CD4-positive, alpha-beta T cell (primary cell): ENCODE data around the gene CDK14. TPM values are rescaled to one million over a fixed set of nuclear protein-coding genes. Genes with fewer than 3 reads are reported as not detected.

Experiments used
- ATAC-seq: fragments of 200-7000 bp; cut with Tn5 transposase; one replicate; pipeline ENCODE4 v1.10.0; 2022; ENCODE audit warnings: mild to moderate bottlenecking; ENCODE audit not compliant: poor library complexity
- CTCF ChIA-PET: fragments of 350-600 bp; sonication (Branson Sonifier 250); formaldehyde crosslinking; loops from one replicate; lab custom pipeline; 2021; ENCODE audit warnings: antibody characterized with exemption, inconsistent platforms; lab: Charles Lee
- POLR2A ChIA-PET: fragments of 350-600 bp; sonication (Branson Sonifier 250); formaldehyde crosslinking; loops from one replicate; lab custom pipeline; 2021; ENCODE audit warnings: antibody characterized with exemption, inconsistent platforms; lab: Charles Lee
- DNase-seq, 14 experiments: peaks; one replicate each; pipeline ENCODE4 v3.0.0-alpha.2; 2013 to 2020; ENCODE audit warnings: mixed read lengths in 2 of 14
- H3K27ac ChIP-seq, 2 donors: one replicate each; pipeline versions ENCODE4 v1.5.1 to v1.7.0; 2013; ENCODE audit warnings: low read length in 2 of 2, low read depth in 1 of 2, mild to moderate bottlenecking in 1 of 2
- H3K27me3 ChIP-seq, 2 experiments: 1 replicate in 1 of 2; 2 replicates in 1 of 2; pipeline versions ENCODE4 v1.6.1 to v1.7.0; 2013; ENCODE audit warnings: low read length in 2 of 2, control low read depth in 1 of 2, mild to moderate bottlenecking in 1 of 2, moderate library complexity in 1 of 2; ENCODE audit not compliant: insufficient read depth in 2 of 2, control insufficient read depth in 1 of 2
- H3K36me3 ChIP-seq: one replicate; pipeline ENCODE4 v1.6.1; 2013; ENCODE audit warnings: low read length, control low read depth; ENCODE audit not compliant: insufficient read depth
- H3K4me1 ChIP-seq: one replicate; pipeline ENCODE4 v1.6.1; 2013; ENCODE audit warnings: low read length, control low read depth; ENCODE audit not compliant: insufficient read depth
- H3K4me3 ChIP-seq: one replicate; pipeline ENCODE4 v1.5.1; 2013; ENCODE audit warnings: mild to moderate bottlenecking, low read length, moderate library complexity
- H3K9me3 ChIP-seq, 2 experiments: 1 replicate in 1 of 2; 2 replicates in 1 of 2; pipeline versions ENCODE4 v1.6.1 to v1.7.0; 2013; ENCODE audit warnings: low read length in 2 of 2, mild to moderate bottlenecking in 2 of 2, control low read depth in 1 of 2, moderate library complexity in 1 of 2; ENCODE audit not compliant: control insufficient read depth in 1 of 2, insufficient read depth in 1 of 2
- H3K27ac Mint-ChIP-seq: one replicate; pipeline ENCODE4 v1.8.0; 2020; ENCODE audit warnings: mixed read lengths
- H3K27me3 Mint-ChIP-seq: one replicate; pipeline ENCODE4 v1.8.0; 2021; ENCODE audit warnings: mixed read lengths
- H3K36me3 Mint-ChIP-seq: one replicate; pipeline ENCODE4 v1.8.0; 2021; ENCODE audit warnings: low read depth, mixed read lengths
- H3K4me1 Mint-ChIP-seq: one replicate; pipeline ENCODE4 v1.8.0; 2021; ENCODE audit warnings: low read depth, mixed read lengths
- H3K4me3 Mint-ChIP-seq: one replicate; pipeline ENCODE4 v1.8.0; 2020; ENCODE audit warnings: mild to moderate bottlenecking, mixed read lengths
- H3K9me3 Mint-ChIP-seq: one replicate; pipeline ENCODE4 v1.8.0; 2020; ENCODE audit warnings: mixed read lengths
- CTCF ChIP-seq: fragments of 200-600 bp; IDR thresholded peaks from one replicate; pipeline ENCODE4 v1.8.0; 2022; ENCODE audit warnings: antibody characterized with exemption, mild to moderate bottlenecking
- intact Hi-C, 2 experiments: fragments of 100-400 bp; cut with DNase I in 1 of 2; cut with micrococcal nuclease in 1 of 2; formaldehyde crosslinking; loops; one replicate each; pipeline versions ENCODE4 v1.15.1 to v1.9.0; 2023 to 2025; cut with DNase I, micrococcal nuclease
- total RNA-seq, 174 experiments: library from RNA in 2 of 174; stranded (reverse) in 2 of 174; gene quantifications; one replicate each; pipeline ENCODE4 v1.2.3 and lab custom pipeline; 2021 to 2026

CDK14 gene
- total RNA-seq, 2 experiments from 2014 or later: 0.45 to 0.47 TPM

- CTCF ChIA-PET: no interaction called here
- H3K27me3 ChIP-seq: no peaks in the 10 kb centered on the region
- no peak overlapping the region for H3K27ac ChIP-seq
- TF ChIP-seq CTCF: no peak
- DNase-seq (no peak), ATAC-seq (no peak)
- no peaks in the 10 kb centered on the region for H3K36me3 ChIP-seq
- H3K27ac Mint-ChIP-seq: no peak overlapping the region
- H3K36me3 Mint-ChIP-seq: no peaks in the 10 kb centered on the region
- H3K4me1 Mint-ChIP-seq: no peaks in the 10 kb centered on the region
- H3K4me1 ChIP-seq: no peaks in the 10 kb centered on the region
- H3K4me3 Mint-ChIP-seq: no peak overlapping the region
- no peaks in the 10 kb centered on the region for H3K9me3 Mint-ChIP-seq
- intact Hi-C loops: no loop called here
- POLR2A ChIA-PET: no interaction called here
- no peak overlapping the region for H3K4me3 ChIP-seq
- no peaks in the 10 kb centered on the region for H3K9me3 ChIP-seq
- no peaks in the 10 kb centered on the region for H3K27me3 Mint-ChIP-seq
Measured at GRCh38 chr7:91112902-91113341, 516.8 kb downstream of the CDK14 start.

GRCh38 chr7:91114232-91114631, 518.1 kb downstream of the CDK14 start:
- no peaks in the 10 kb centered on the region for H3K27me3 ChIP-seq
- H3K27ac Mint-ChIP-seq: no peak overlapping the region
- H3K4me3 Mint-ChIP-seq: no peak overlapping the region

GRCh38 chr7:91126762-91127161, 530.6 kb downstream of the CDK14 start:
- no peak overlapping the region for H3K4me3 ChIP-seq
- intact Hi-C loops: no loop called here
- POLR2A ChIA-PET: no interaction called here
- DNase-seq: no peak
- H3K36me3 ChIP-seq: no peaks in the 10 kb centered on the region
- Mint-ChIP-seq H3K27me3 (no peaks in the 10 kb centered on the region), H3K4me1 (no peaks in the 10 kb centered on the region), H3K4me3 (no peak overlapping the region), H3K9me3 (no peaks in the 10 kb centered on the region), H3K36me3 (no peaks in the 10 kb centered on the region), H3K27ac (no peak overlapping the region)
- CTCF ChIA-PET: interaction anchor here (1.7 kb wide), 1 partner anchor 10 kb away, joined by 6 read pairs; no protein-coding TSS in a partner anchor
- no peak overlapping the region for H3K27ac ChIP-seq
- no peak for ATAC-seq
- H3K9me3 ChIP-seq: no peaks in the 10 kb centered on the region
- no peaks in the 10 kb centered on the region for H3K27me3 ChIP-seq
- TF ChIP-seq CTCF: no peak
- H3K4me1 ChIP-seq: no peaks in the 10 kb centered on the region

More at GRCh38 chr7:91114232-91114631, 518.1 kb downstream of the CDK14 start:
- Mint-ChIP-seq H3K9me3 (no peaks in the 10 kb centered on the region), H3K36me3 (no peaks in the 10 kb centered on the region), H3K27me3 (no peaks in the 10 kb centered on the region), H3K4me1 (no peaks in the 10 kb centered on the region)
- no peak for DNase-seq
- no peak for TF ChIP-seq CTCF
- Histone ChIP-seq H3K36me3 (no peaks in the 10 kb centered on the region), H3K4me1 (no peaks in the 10 kb centered on the region), H3K9me3 (no peaks in the 10 kb centered on the region), H3K4me3 (no peak overlapping the region), H3K27ac (no peak overlapping the region)
- ChIA-PET POLR2A (no interaction called here), CTCF (no interaction called here)
- intact Hi-C loops: no loop called here
- ATAC-seq: no peak
